ENCODE results near the gene F11R. TPM values are rescaled to one million over a fixed set of nuclear protein-coding genes. Genes with fewer than 3 reads are reported as not detected.

The F11R gene
- total RNA-seq: 104 and 115 TPM in 2 replicates

GRCh38 chr1:161020509-161021164 is at the start of gene F11R:
TSS of gene F11R (minus strand) at chr1:161021152. CDS start at chr1:161021073, 79 bp downstream.

GRCh38 chr1:161069731-161070270 is 48.8 kb upstream of the F11R start, which contains the start of gene ARHGAP30:
TSS of gene ARHGAP30 (minus strand) at chr1:161069891. CDS start at chr1:161069624, 267 bp downstream.

GRCh38 chr1:161045736-161046604 is 25.0 kb upstream of the F11R start, which contains the start of gene USF1:
TSS of gene USF1 (minus strand) at chr1:161045977. CDS start at chr1:161043275, 2,702 bp downstream.

GRCh38 chr1:161038523-161039153 is 17.7 kb upstream of the F11R start, which contains the start of gene TSTD1:
TSS of gene TSTD1 (minus strand) at chr1:161038964. CDS start at chr1:161038889, 75 bp downstream.

GRCh38 chr1:160954158-160955104 is 66.5 kb downstream of the F11R start, which contains the start of gene ITLN2:
TSS of gene ITLN2 (minus strand) at chr1:160954809. CDS start at chr1:160954741, 68 bp downstream.

Other genes with a start within 250 kb of the F11R start
- not detected in 2 replicates for gene LY9, start 225.0 kb downstream of the F11R start, total RNA-seq
- gene CD244, start 158.3 kb downstream of the F11R start, total RNA-seq: not detected in 2 replicates
- not detected in 2 replicates for gene ITLN1, start 136.0 kb downstream of the F11R start, total RNA-seq
- gene ITLN2, start 66.3 kb downstream of the F11R start, total RNA-seq: not detected in 2 replicates
- gene TSTD1, start 17.8 kb upstream of the F11R start, total RNA-seq: 38.3 and 82.1 TPM in 2 replicates
- 81.5 and 113 TPM in 2 replicates for gene USF1, start 24.8 kb upstream of the F11R start, total RNA-seq
- not detected in 2 replicates for gene ARHGAP30, start 48.7 kb upstream of the F11R start, total RNA-seq
- gene NECTIN4, start 68.4 kb upstream of the F11R start, total RNA-seq: 0.15 and 0.32 TPM in 2 replicates
- 0.65 and 2.9 TPM in 2 replicates for gene KLHDC9, start 77.2 kb upstream of the F11R start, total RNA-seq
- 96.8 and 148 TPM in 2 replicates for gene PFDN2, start 96.9 kb upstream of the F11R start, total RNA-seq
- gene NIT1, start 97.0 kb upstream of the F11R start, total RNA-seq: 9.7 and 14.7 TPM in 2 replicates
- gene DEDD, start 111.5 kb upstream of the F11R start, total RNA-seq: 31.2 and 35.4 TPM in 2 replicates
- 105 and 141 TPM in 2 replicates for gene UFC1, start 132.8 kb upstream of the F11R start, total RNA-seq
- 3.3 and 5.5 TPM in 2 replicates for gene USP21, start 138.3 kb upstream of the F11R start, total RNA-seq
- gene PPOX, start 145.3 kb upstream of the F11R start, total RNA-seq: 16.3 and 17.5 TPM in 2 replicates
- 18.5 and 19.8 TPM in 2 replicates for gene B4GALT3, start 156.4 kb upstream of the F11R start, total RNA-seq
- gene ADAMTS4, start 177.9 kb upstream of the F11R start, total RNA-seq: 16.0 and 16.6 TPM in 2 replicates
- gene NDUFS2, start 181.2 kb upstream of the F11R start, total RNA-seq: 206 and 233 TPM in 2 replicates
- not detected in 2 replicates for gene FCER1G, start 194.1 kb upstream of the F11R start, total RNA-seq
- not detected in 2 replicates for gene APOA2, start 202.5 kb upstream of the F11R start, total RNA-seq
- 15.9 and 21.9 TPM in 2 replicates for gene TOMM40L, start 204.9 kb upstream of the F11R start, total RNA-seq
- not detected in 2 replicates for gene NR1I3, start 217.1 kb upstream of the F11R start, total RNA-seq
- not detected in 2 replicates for gene PCP4L1, start 237.6 kb upstream of the F11R start, total RNA-seq

Data from epithelial cell of umbilical artery (primary cell).